Measurements from ENCODE around the gene ZBTB49. TPM values are rescaled to one million over a fixed set of nuclear protein-coding genes. Genes with fewer than 3 reads are reported as not detected.
"Not testable (repeated sequence)": the region's sequence is repeated elsewhere in the genome, so short reads cannot be mapped to it uniquely, and the experiment has no call there.

Gene ZBTB49
- 4.7 and 16.8 TPM in 2 replicates for total RNA-seq (2014; rRNA removed; shearing (Covaris generic))

DNA sequence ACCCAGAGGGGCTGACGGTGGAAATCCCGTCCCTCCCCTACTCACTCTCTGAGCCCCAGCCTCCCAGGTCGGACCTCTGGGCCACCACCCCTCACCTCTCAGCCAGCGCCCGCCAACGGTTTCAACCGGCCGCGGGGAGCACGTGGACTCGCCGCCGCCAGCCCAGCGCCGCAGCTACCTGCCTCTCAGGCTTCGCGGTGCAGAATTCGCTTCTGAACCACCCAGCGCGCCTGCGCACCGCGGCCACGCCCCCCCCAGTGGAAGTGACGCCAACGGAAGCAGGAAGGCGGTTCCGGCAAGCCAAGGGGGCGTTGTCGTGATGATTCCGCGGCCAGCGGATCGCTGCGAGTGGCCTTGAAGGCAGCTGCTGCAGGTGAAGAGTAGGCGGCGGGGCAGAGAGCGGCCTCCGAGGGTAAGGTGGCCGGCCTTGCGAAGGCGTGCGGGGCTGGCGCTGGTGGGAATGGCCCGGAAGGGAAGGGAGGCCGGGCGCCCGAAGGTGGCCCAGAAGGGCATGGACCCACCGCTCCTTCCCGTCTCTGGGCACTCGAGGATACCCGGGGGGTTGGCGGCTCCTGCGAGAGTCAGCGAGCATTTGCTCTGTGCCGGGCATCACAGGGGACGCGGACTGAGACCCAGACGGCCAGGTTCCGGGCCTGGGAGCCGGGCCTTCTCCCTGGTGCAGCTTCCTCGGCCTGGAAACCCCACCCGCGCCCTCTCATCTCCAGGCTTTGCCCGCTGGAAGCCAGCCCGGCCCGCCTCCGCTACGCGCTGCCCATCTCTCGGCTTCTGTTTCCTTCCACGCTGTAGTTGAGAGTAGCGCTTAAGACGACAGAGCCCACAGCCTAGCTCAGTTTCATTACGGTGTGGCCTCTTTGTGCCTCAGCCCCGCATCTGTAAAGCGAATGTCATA lies at the start of gene ZBTB49, which contains the start of gene LYAR:
ZBTB49 (plus strand) TSS at position 311 of the 910 bp plus-strand sequence. CDS start 9,695 bp downstream, outside the sequence.
LYAR (minus strand) TSS at position 214 of the 910 bp plus-strand sequence. CDS start 6,412 bp downstream, outside the sequence.
- DNase-seq (ENCODE audit: low read depth in 1 of 2, low spot score in 2 of 2): peak; percentile 84 to 92
- Histone ChIP-seq H3K27ac (peak within 1 kb of the TSS; percentile 11), H3K9me3 (replicated peaks) (no peaks in the 10 kb centered on the region; the same call in 1 of the 2 replicates), H3K4me1 (replicated peaks) (peaks cover 23% of the 10 kb centered on the region), H3K4me3 (peak within 1 kb of the TSS; percentile 68), H3K27me3 (replicated peaks) (no peaks in the 10 kb centered on the region), H3K36me3 (peaks cover 45% of the 10 kb centered on the region)

GRCh38 chr4:4245172-4245571 lies 44.9 kb upstream of the ZBTB49 start:
- Histone ChIP-seq H3K9me3 (replicated peaks) (no peaks in the 10 kb centered on the region), H3K4me1 (replicated peaks) (peaks cover 15% of the 10 kb centered on the region), H3K4me3 (no peak overlapping the region), H3K27ac (no peak overlapping the region), H3K36me3 (peaks cover 53% of the 10 kb centered on the region), H3K27me3 (replicated peaks) (no peaks in the 10 kb centered on the region)
- no peak for DNase-seq (ENCODE audit: low read depth in 1 of 2, low spot score in 2 of 2)

- Histone ChIP-seq H3K4me1 (replicated peaks) (peaks cover 15% of the 10 kb centered on the region), H3K9me3 (replicated peaks) (no peaks in the 10 kb centered on the region), H3K36me3 (peaks cover 34% of the 10 kb centered on the region), H3K4me3 (peak overlapping the region; percentile 83), H3K27ac (peak overlapping the region; percentile 87), H3K27me3 (replicated peaks) (0 out of 2 replicates have a peak, but pooled peaks cover under 1% of the 10 kb centered on the region)
- DNase-seq (ENCODE audit: low read depth in 1 of 2, low spot score in 2 of 2): no peak
Measured at GRCh38 chr4:4247696-4248028, 42.4 kb upstream of the ZBTB49 start.

DNA sequence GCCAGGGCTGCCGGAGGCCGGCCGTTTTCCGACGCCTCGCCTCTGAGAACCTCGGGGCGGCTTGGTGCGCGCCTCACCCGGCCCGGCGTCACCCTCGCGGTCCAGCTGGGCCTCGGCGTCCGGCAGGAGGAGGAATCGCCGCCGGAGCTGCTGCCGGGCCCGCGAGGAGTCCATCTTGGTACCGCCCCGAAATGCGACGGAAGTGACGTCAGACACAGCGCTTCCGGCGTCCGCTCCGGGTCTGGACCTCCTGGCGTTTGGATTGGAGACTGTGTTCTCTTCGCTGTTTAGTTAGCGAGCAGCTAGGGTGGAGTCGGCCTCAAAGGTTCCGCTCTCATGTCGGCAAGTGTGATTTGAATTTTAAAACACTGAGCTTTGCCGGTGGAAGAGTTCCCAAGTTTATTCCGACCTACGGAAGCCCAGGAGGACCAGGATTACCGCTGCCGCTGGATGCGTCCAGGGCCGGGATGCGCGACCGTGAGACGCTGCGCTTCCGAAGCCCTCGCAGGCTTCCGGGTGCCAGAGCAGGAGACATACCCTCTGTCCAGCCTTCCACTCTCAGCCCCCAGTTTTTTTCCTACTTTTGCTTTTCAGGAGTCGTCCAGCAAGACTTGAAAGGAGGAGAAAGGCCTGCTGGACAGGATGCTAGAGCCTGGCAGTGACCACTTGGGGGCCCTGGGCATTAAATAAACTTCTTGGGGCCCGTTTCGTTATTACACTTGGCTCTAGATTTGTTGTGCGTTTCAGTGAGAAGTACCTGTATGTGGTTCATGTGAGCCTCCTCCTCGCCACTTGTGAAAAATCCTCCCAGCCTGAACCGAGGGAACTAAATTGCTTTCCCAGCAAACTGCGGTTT lies 41.8 kb upstream of the ZBTB49 start, which contains the start of gene TMEM128:
TMEM128 (minus strand) TSS at position 195 of the 856 bp plus-strand sequence; CDS start at position 174, 21 bp downstream.
- H3K36me3 ChIP-seq: peaks cover 30% of the 10 kb centered on the region
- peaks cover 15% of the 10 kb centered on the region for H3K4me1 ChIP-seq (replicated peaks)
- H3K27me3 ChIP-seq (replicated peaks): 0 out of 2 replicates have a peak, but pooled peaks cover 5% of the 10 kb centered on the region
- H3K9me3 ChIP-seq (replicated peaks): no peaks in the 10 kb centered on the region
- peak within 1 kb of the TSS; percentile 83 for H3K4me3 ChIP-seq
- peak within 1 kb of the TSS; percentile 87 for H3K27ac ChIP-seq
- peak; percentile 94 to 95 for DNase-seq (ENCODE audit: low read depth in 1 of 2, low spot score in 2 of 2)

GRCh38 chr4:4248885-4249203 lies 41.2 kb upstream of the ZBTB49 start:
- H3K27me3 ChIP-seq (replicated peaks): 0 out of 2 replicates have a peak, but pooled peaks cover 5% of the 10 kb centered on the region
- peak overlapping the region; percentile 83 for H3K4me3 ChIP-seq
- H3K9me3 ChIP-seq (replicated peaks): no peaks in the 10 kb centered on the region
- DNase-seq (ENCODE audit: low read depth in 1 of 2, low spot score in 2 of 2): no peak
- peaks cover 15% of the 10 kb centered on the region for H3K4me1 ChIP-seq (replicated peaks)
- peaks cover 25% of the 10 kb centered on the region for H3K36me3 ChIP-seq
- H3K27ac ChIP-seq: peak overlapping the region; percentile 87

- Histone ChIP-seq H3K36me3 (peaks cover 22% of the 10 kb centered on the region), H3K4me1 (replicated peaks) (peaks cover 15% of the 10 kb centered on the region)
- not testable (repeated sequence) for DNase-seq (ENCODE audit: low read depth in 1 of 2, low spot score in 2 of 2); H3K27ac ChIP-seq; H3K4me3 ChIP-seq; H3K9me3 ChIP-seq (replicated peaks); H3K27me3 ChIP-seq (replicated peaks)
Measured at GRCh38 chr4:4249342-4249741, 40.7 kb upstream of the ZBTB49 start.

DNA sequence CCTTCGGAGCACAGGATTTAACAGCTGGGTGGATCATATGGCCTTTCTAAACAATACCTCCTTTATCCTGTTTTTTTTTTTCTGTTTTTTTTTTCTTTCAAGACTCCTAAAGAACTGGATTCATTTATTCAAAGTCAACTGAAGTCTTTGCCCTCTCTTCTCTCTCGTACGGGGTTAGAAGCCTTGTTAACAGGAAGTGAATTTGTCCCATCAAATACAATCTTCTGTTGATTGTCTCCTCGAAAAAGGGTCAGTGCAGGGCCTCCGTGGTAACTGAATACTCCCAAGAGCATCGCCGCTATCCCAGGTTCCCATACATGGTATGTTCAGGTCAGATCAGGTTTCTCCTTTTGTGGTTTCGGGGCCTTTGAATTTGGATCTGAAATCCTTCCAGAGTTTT lies 40.2 kb upstream of the ZBTB49 start:
- no peak overlapping the region for H3K27ac ChIP-seq
- peaks cover 17% of the 10 kb centered on the region for H3K36me3 ChIP-seq
- H3K4me3 ChIP-seq: no peak overlapping the region
- no peaks in the 10 kb centered on the region for H3K9me3 ChIP-seq (replicated peaks)
- DNase-seq (ENCODE audit: low read depth in 1 of 2, low spot score in 2 of 2): no peak
- H3K27me3 ChIP-seq (replicated peaks): 0 out of 2 replicates have a peak, but pooled peaks cover 5% of the 10 kb centered on the region
- peaks cover 15% of the 10 kb centered on the region for H3K4me1 ChIP-seq (replicated peaks)

DNA sequence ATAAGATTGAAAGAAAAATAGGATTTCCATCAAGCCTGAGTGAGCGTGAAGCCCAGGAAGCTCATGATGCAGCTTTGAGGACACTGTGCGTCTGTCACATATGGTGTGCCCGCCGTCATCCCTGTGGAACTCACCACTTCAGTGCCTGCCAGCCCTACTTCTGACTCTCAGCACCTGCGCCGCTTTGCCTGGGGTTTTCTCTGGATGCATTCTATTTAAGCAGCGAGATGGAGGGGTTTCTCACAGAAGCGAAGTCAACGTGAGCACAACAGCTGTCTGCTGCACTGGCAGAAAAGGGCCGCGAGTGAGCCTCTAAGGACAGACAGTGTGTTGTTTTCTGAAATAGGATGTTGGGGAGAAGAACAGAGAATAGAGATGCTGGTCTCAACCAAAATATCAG lies 35.9 kb upstream of the ZBTB49 start:
- Histone ChIP-seq H3K4me3 (no peak overlapping the region), H3K9me3 (replicated peaks) (no peaks in the 10 kb centered on the region), H3K27me3 (replicated peaks) (0 out of 2 replicates have a peak, but pooled peaks cover 16% of the 10 kb centered on the region), H3K27ac (no peak overlapping the region), H3K4me1 (replicated peaks) (peaks cover 1% of the 10 kb centered on the region), H3K36me3 (no peaks in the 10 kb centered on the region)
- no peak for DNase-seq (ENCODE audit: low read depth in 1 of 2, low spot score in 2 of 2)

DNA sequence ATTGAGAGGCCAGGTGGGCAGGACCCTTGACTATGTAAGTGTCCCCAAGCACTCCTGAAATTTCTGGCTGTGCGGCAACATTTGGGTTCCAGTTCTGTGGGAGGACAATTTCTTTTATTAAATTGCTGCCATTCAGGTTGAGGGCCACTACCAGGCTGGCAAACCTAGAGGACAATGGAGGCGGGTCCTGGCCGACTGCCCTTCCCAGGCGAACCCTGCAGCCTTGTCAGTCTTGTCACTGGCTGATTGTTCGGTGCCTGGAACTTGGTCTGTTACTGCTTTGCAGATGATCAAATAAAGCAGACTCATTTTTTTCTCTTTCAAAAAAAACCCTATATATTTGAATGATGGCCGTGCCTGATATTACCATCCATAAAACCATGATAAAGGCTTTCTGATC lies 35.4 kb upstream of the ZBTB49 start:
- no peaks in the 10 kb centered on the region for H3K36me3 ChIP-seq
- no peak for DNase-seq (ENCODE audit: low read depth in 1 of 2, low spot score in 2 of 2)

GRCh38 chr4:4256799-4257198 lies 33.3 kb upstream of the ZBTB49 start:
- Histone ChIP-seq H3K36me3 (no peaks in the 10 kb centered on the region), H3K4me3 (no peak overlapping the region), H3K27me3 (replicated peaks) (0 out of 2 replicates have a peak, but pooled peaks cover 16% of the 10 kb centered on the region), H3K9me3 (replicated peaks) (no peaks in the 10 kb centered on the region), H3K4me1 (replicated peaks) (no peaks in the 10 kb centered on the region), H3K27ac (no peak overlapping the region)
- DNase-seq (ENCODE audit: low read depth in 1 of 2, low spot score in 2 of 2): no peak

More for the DNA sequence above, 35.4 kb upstream of the ZBTB49 start:
- H3K27me3 ChIP-seq (replicated peaks): 0 out of 2 replicates have a peak, but pooled peaks cover 16% of the 10 kb centered on the region
- H3K4me3 ChIP-seq: no peak overlapping the region
- no peaks in the 10 kb centered on the region for H3K9me3 ChIP-seq (replicated peaks)
- H3K27ac ChIP-seq: no peak overlapping the region
- no peaks in the 10 kb centered on the region for H3K4me1 ChIP-seq (replicated peaks)

- not testable (repeated sequence) for H3K27ac ChIP-seq; H3K4me3 ChIP-seq; H3K36me3 ChIP-seq; H3K4me1 ChIP-seq (replicated peaks); DNase-seq (ENCODE audit: low read depth in 1 of 2, low spot score in 2 of 2); H3K9me3 ChIP-seq (replicated peaks)
- H3K27me3 ChIP-seq (replicated peaks): 0 out of 2 replicates have a peak, but pooled peaks cover 16% of the 10 kb centered on the region
Measured at GRCh38 chr4:4257705-4258104, 32.3 kb upstream of the ZBTB49 start.

GRCh38 chr4:4259484-4260100 lies 30.5 kb upstream of the ZBTB49 start:
- no peak for DNase-seq (ENCODE audit: low read depth in 1 of 2, low spot score in 2 of 2)
- Histone ChIP-seq H3K27me3 (replicated peaks) (0 out of 2 replicates have a peak, but pooled peaks cover 11% of the 10 kb centered on the region), H3K9me3 (replicated peaks) (no peaks in the 10 kb centered on the region), H3K27ac (no peak overlapping the region), H3K4me3 (no peak overlapping the region), H3K36me3 (no peaks in the 10 kb centered on the region), H3K4me1 (replicated peaks) (no peaks in the 10 kb centered on the region)

DNA sequence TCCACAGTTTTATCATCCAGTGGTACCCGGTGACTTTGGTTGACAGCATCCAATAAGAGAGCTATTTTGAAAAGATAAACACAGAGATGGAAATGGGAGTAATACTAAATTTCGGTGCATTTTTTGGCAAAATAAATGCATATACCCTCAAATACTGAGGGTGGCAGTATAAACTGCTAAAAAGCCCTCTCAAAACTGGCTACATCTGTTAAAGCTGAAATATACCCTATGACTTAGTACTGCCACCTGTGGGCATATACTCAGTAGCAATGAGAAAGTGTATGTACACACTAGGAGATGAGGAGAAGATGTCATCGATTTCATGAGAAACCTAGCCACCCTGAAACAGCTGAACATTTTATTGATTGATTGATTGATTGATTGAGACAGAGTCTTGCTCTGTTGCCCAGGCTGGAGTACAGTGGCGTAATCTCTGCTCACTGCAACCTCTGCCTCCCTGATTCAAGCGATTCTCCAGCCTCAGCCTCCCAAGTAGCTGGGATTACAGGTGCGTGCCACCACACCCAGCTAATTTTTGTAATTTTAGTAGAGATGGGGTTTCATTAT lies 29.8 kb upstream of the ZBTB49 start:
- Histone ChIP-seq H3K27me3 (replicated peaks) (0 out of 2 replicates have a peak, but pooled peaks cover 11% of the 10 kb centered on the region), H3K4me3 (no peak overlapping the region), H3K36me3 (no peaks in the 10 kb centered on the region), H3K4me1 (replicated peaks) (no peaks in the 10 kb centered on the region), H3K27ac (no peak overlapping the region), H3K9me3 (replicated peaks) (no peaks in the 10 kb centered on the region)
- peak in 1 of 2 experiments; percentile 36 for DNase-seq (ENCODE audit: low read depth in 1 of 2, low spot score in 2 of 2)
